PFSK-1 (cell line): ENCODE data around the gene RMDN2.

Experiments used
- FOXP2 ChIP-seq: optimal IDR thresholded peaks from 2 replicates; pipeline ENCODE3; 2011; ENCODE audit warnings: borderline replicate concordance, control low read depth, inconsistent platforms; ENCODE audit not compliant: insufficient read depth; ENCODE audit errors: extremely low read length, extremely low read depth
- POLR2AphosphoS5 ChIP-seq: IDR thresholded peaks from 2 replicates; pipeline ENCODE4 v1.6.1; 2012; ENCODE audit warnings: low read depth, mild to moderate bottlenecking, control low read depth, low read length, moderate library complexity
- REST ChIP-seq, 2 experiments: IDR thresholded peaks; 2 replicates each; pipeline versions ENCODE4 v1.6.1 to v1.8.0; 2011 to 2012; ENCODE audit warnings: low read depth in 2 of 2, low read length in 2 of 2, control low read depth in 1 of 2, inconsistent platforms in 1 of 2, mild to moderate bottlenecking in 1 of 2, moderate library complexity in 1 of 2; ENCODE audit not compliant: insufficient read depth in 1 of 2
- SIN3A ChIP-seq: IDR thresholded peaks from 2 replicates; pipeline ENCODE4 v1.6.1; 2012; ENCODE audit warnings: mild to moderate bottlenecking, low read length, moderate library complexity, borderline replicate concordance; ENCODE audit not compliant: insufficient read depth
- TAF1 ChIP-seq: IDR thresholded peaks from 2 replicates; pipeline ENCODE4 v1.6.1; 2012; ENCODE audit warnings: low read length, control low read depth, borderline replicate concordance; ENCODE audit not compliant: insufficient read depth

The RMDN2 gene

GRCh38 chr2:37947306-37947705 lies 22.2 kb downstream of the RMDN2 start:
- no peak for TF ChIP-seq REST (IDR thresholded peaks at IDR 0.05; ENCODE audit: insufficient read depth in 1 of 2, low read depth in 2 of 2, low read length in 2 of 2)
- TF ChIP-seq SIN3A, result no peak
- no peak for TF ChIP-seq FOXP2
- TF ChIP-seq TAF1, result no peak
- TF ChIP-seq POLR2AphosphoS5, result no peak

- TF ChIP-seq REST (IDR thresholded peaks at IDR 0.05; ENCODE audit: insufficient read depth in 1 of 2, low read depth in 2 of 2, low read length in 2 of 2) (no peak), TAF1 (no peak), POLR2AphosphoS5 (no peak), SIN3A (no peak), FOXP2 (no peak)
These were observed 41.2 kb downstream of the RMDN2 start for GRCh38 chr2:37966326-37966725.

- TF ChIP-seq TAF1 (no peak), FOXP2 (no peak), SIN3A (no peak), POLR2AphosphoS5 (no peak)
These were observed 44.6 kb downstream of the RMDN2 start for GRCh38 chr2:37969731-37970130.

GRCh38 chr2:37971971-37972370 lies 46.9 kb downstream of the RMDN2 start:
- no peak for TF ChIP-seq FOXP2
- TF ChIP-seq REST (IDR thresholded peaks at IDR 0.05; ENCODE audit: insufficient read depth in 1 of 2, low read depth in 2 of 2, low read length in 2 of 2), result no peak

GRCh38 chr2:37973615-37974353 lies 48.7 kb downstream of the RMDN2 start:
- TF ChIP-seq SIN3A (no peak), REST (IDR thresholded peaks at IDR 0.05; ENCODE audit: insufficient read depth in 1 of 2, low read depth in 2 of 2, low read length in 2 of 2) (no peak)
